Transverse colon (tissue), 4 donors: ENCODE measurements around the gene ZNF503. TPM values are rescaled to one million over a fixed set of nuclear protein-coding genes. Genes with fewer than 3 reads are reported as not detected.

Source experiments
- DNase-seq: peaks from one replicate; pipeline ENCODE4 v3.0.0-alpha.2; 2019
- H3K27ac ChIP-seq, 4 donors: fragments of 200-600 bp; sonication (generic); 2 replicates each; pipeline ENCODE4 v1.5.1; 2016 to 2018; ENCODE audit warnings: inconsistent platforms in 4 of 4
- H3K27me3 ChIP-seq: fragments of 200-600 bp; sonication (generic); 2 replicates; pipeline ENCODE4 v1.5.1; 2017; ENCODE audit warnings: inconsistent platforms
- H3K36me3 ChIP-seq, 4 donors: fragments of 200-600 bp; sonication (generic); 2 replicates each; pipeline ENCODE4 v1.5.1; 2017 to 2019; ENCODE audit warnings: inconsistent platforms in 4 of 4
- H3K4me1 ChIP-seq, 4 donors: fragments of 200-600 bp; sonication (generic); 2 replicates each; pipeline ENCODE4 v1.5.1; 2017 to 2020; ENCODE audit warnings: inconsistent platforms in 4 of 4
- H3K4me3 ChIP-seq, 4 donors: fragments of 200-600 bp; sonication (generic); 1 replicate in 1 of 4; 2 replicates in 3 of 4; pipeline versions ENCODE4 v1.5.1 to v1.6.1; 2017 to 2019; ENCODE audit warnings: inconsistent platforms in 4 of 4
- H3K9me3 ChIP-seq, 2 donors: fragments of 200-600 bp; sonication (generic); 2 replicates each; pipeline ENCODE4 v1.5.1; 2017 to 2019; ENCODE audit warnings: inconsistent platforms in 2 of 2
- EP300 ChIP-seq: sonication (generic); formaldehyde crosslinking; IDR thresholded peaks from one replicate; pipeline ENCODE4 v1.6.1; 2017; ENCODE audit warnings: antibody characterized with exemption, low read depth
- POLR2A ChIP-seq: fragments of 450-650 bp; IDR thresholded peaks from one replicate; pipeline ENCODE4 v1.6.1; 2016; ENCODE audit warnings: antibody characterized with exemption, mild to moderate bottlenecking, moderate library complexity
- POLR2AphosphoS5 ChIP-seq, 3 donors: sonication (generic); formaldehyde crosslinking; IDR thresholded peaks; one replicate each; pipeline ENCODE4 v1.6.1; 2016; ENCODE audit warnings: antibody characterized with exemption in 3 of 3
- WGBS, 2 donors: methylation state at CpG; one replicate each; pipeline ENCODE4 v1.1.5; 2018; ENCODE audit warnings: low coverage in 1 of 2; 5-methylcytosine and 5-hydroxymethylcytosine counted together
- in situ Hi-C, 4 donors: fragments of 200-750 bp; cut with MboI; loops; one replicate each; pipeline versions ENCODE4 v1.15.0 to v1.15.1; 2017; ENCODE audit warnings: low sequenced_read_pairs in 3 of 4, low pct_ligation_motif_present in 1 of 4, low pct_unique_long_range_greater_than_20kb in 1 of 4
- intact Hi-C: fragments of 100-400 bp; cut with DNase I; formaldehyde crosslinking; loops from one replicate; pipeline ENCODE4 v1.15.1; 2023; ENCODE audit warnings: low total_unique reads
- total RNA-seq, 4 donors: library from RNA; depleted of rRNA; stranded (reverse); fragments of >200 nt; gene quantifications; one replicate each; pipeline ENCODE4 v1.1.0, GENCODE V29; 2016
- TF ChIP-seq, protein P1 (sequence below), 5 experiments: fragments of 200-600 bp in 3 of 5; fragments of 450-650 bp in 2 of 5; sonication (generic) in 3 of 5; IDR thresholded peaks; 1 replicate in 2 of 5; 2 replicates in 3 of 5; pipeline ENCODE4 v1.5.1; 2016 to 2017; ENCODE audit warnings: antibody characterized with exemption in 5 of 5, inconsistent platforms in 3 of 5, mild to moderate bottlenecking in 2 of 5, moderate library complexity in 1 of 5

The ZNF503 gene
- total RNA-seq, 4 donors from 2014 or later, result 3.0 to 17.9 (median 7.2) TPM

DNA sequence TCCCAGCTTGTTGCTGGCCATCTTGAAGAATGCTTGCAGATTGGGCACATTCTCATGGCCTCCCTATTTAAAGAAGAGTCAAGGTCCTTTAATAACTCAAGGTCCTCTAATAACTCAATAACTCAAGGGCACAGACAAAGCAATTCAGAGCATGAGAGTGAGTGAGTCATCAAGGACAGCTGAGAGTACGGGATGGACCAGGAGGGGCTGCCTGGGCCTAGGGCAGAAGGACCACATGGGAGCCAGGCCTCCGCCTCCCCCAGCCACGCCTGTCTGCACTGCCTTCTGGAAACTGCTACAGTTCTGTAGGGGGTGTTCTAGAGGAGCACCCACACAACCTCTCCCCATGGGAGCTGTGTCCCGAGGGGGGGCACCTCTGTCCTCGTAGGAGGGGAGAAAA lies 48.9 kb downstream of the ZNF503 start:
- no peak overlapping the region for H3K27ac ChIP-seq
- no peaks in the 10 kb centered on the region for H3K36me3 ChIP-seq

DNA sequence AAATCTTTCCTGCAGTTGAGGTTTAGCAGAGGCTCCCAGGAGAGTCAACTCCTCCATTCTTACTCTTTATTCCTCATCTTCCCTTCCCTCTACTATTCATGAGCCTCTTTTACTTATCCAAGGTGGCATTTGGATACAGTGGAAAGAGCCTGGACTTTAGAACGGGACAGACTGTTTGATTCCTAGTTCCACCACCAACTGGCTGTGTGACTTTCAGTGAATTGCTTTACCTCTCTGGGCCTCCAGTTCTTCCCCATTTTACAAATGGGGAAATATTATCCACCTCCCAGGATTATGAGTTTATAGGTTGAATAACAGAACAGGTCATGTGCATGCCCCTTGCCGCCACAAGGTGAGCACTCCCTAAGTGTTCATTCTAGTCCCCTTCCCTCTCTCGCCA lies 49.9 kb downstream of the ZNF503 start:
- 80 to 95% methylated on average over 1 to 3 of the region's 3 CpGs for WGBS, 2 donors
- H3K27ac ChIP-seq, result no peak overlapping the region
- no peak for TF ChIP-seq POLR2A
- no peak for TF ChIP-seq POLR2AphosphoS5 (IDR thresholded peaks at IDR 0.05)
- TF ChIP-seq EP300, result no peak
- TF ChIP-seq, protein P1, sequence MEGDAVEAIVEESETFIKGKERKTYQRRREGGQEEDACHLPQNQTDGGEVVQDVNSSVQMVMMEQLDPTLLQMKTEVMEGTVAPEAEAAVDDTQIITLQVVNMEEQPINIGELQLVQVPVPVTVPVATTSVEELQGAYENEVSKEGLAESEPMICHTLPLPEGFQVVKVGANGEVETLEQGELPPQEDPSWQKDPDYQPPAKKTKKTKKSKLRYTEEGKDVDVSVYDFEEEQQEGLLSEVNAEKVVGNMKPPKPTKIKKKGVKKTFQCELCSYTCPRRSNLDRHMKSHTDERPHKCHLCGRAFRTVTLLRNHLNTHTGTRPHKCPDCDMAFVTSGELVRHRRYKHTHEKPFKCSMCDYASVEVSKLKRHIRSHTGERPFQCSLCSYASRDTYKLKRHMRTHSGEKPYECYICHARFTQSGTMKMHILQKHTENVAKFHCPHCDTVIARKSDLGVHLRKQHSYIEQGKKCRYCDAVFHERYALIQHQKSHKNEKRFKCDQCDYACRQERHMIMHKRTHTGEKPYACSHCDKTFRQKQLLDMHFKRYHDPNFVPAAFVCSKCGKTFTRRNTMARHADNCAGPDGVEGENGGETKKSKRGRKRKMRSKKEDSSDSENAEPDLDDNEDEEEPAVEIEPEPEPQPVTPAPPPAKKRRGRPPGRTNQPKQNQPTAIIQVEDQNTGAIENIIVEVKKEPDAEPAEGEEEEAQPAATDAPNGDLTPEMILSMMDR (IDR thresholded peaks at IDR 0.05), result no peak

More for the DNA sequence above, 48.9 kb downstream of the ZNF503 start:
- 72 to 80% methylated on average over 1 to 5 of the region's 5 CpGs for WGBS, 2 donors
- no peak for TF ChIP-seq POLR2A
- TF ChIP-seq POLR2AphosphoS5 (IDR thresholded peaks at IDR 0.05), result no peak
- no peak for TF ChIP-seq EP300
- TF ChIP-seq, protein P1 (IDR thresholded peaks at IDR 0.05), result no peak
- Histone ChIP-seq H3K4me1 (peaks cover 0 to 4% (median 2%) of the 10 kb centered on the region in 4 donors), H3K9me3 (no peaks in the 10 kb centered on the region), H3K27me3 (no peaks in the 10 kb centered on the region), H3K4me3 (no peak overlapping the region)
- in situ Hi-C loops (no loop called here), intact Hi-C loops (no loop called here)
- DNase-seq, result no peak

DNA sequence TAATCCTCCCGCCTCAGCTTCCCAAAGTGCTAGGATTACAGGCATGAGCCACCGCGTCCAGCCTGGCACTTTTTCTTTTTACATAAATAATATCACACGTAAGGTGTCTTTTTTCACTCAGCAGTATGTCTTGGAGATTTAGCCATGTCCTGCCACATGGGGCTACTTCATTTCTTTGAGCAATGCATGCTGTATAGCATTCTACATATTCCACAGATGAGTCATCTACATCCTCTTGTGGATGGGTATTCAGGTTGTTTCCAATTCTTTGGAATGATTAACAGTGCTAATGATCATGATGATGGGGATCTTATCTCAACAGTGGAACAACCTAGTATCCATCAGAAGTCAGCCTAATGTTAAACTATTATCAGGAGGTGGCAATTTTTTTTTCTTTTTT lies 50.8 kb downstream of the ZNF503 start:
- no peaks in the 10 kb centered on the region for H3K27me3 ChIP-seq
- 88 to 89% methylated on average over 3 to 4 of the region's 4 CpGs for WGBS, 2 donors
- no peak overlapping the region for H3K27ac ChIP-seq
- no peaks in the 10 kb centered on the region for H3K9me3 ChIP-seq
- TF ChIP-seq, protein P1 (IDR thresholded peaks at IDR 0.05), result no peak
- TF ChIP-seq EP300, result no peak
- no peak for TF ChIP-seq POLR2A
- TF ChIP-seq POLR2AphosphoS5 (IDR thresholded peaks at IDR 0.05), result no peak
- H3K36me3 ChIP-seq, result no peaks in the 10 kb centered on the region
- in situ Hi-C loops, result no loop called here
- intact Hi-C loops, result no loop called here
- no peak overlapping the region for H3K4me3 ChIP-seq
- no peak for DNase-seq
- no peaks in the 10 kb centered on the region for H3K4me1 ChIP-seq

More for the DNA sequence above, 49.9 kb downstream of the ZNF503 start:
- Histone ChIP-seq H3K36me3 (no peaks in the 10 kb centered on the region), H3K9me3 (no peaks in the 10 kb centered on the region), H3K27me3 (no peaks in the 10 kb centered on the region), H3K4me1 (no peaks in the 10 kb centered on the region), H3K4me3 (no peak overlapping the region)
- in situ Hi-C loops (no loop called here), intact Hi-C loops (no loop called here)
- DNase-seq, result no peak

Other genes starting within 250 kb of the ZNF503 start
- 100 to 1,000 TPM in 3 of 4 donors, 10 to 100 TPM in 1; 52.1 to 234 (median 149) TPM for gene VDAC2, start 191.0 kb downstream of the ZNF503 start, total RNA-seq
- 100 to 1,000 TPM in 3 of 4 donors, 10 to 100 TPM in 1; 90.7 to 761 (median 173) TPM for gene COMTD1, start 165.8 kb downstream of the ZNF503 start, total RNA-seq
- gene LRMDA, start 29.9 kb upstream of the ZNF503 start, total RNA-seq, result 1 to 10 TPM; 2.2 to 7.8 (median 4.5) TPM